GM12801 (cell line): Measurements from ENCODE around the gene SLC22A4.

ENCODE experiments used
- TF ChIP-seq, protein P1 (sequence below): IDR thresholded peaks from one replicate; pipeline ENCODE4 v1.5.1; 2011; ENCODE audit warnings: control low read depth; ENCODE audit not compliant: insufficient read length; ENCODE audit errors: extremely low read depth

SLC22A4 gene

DNA sequence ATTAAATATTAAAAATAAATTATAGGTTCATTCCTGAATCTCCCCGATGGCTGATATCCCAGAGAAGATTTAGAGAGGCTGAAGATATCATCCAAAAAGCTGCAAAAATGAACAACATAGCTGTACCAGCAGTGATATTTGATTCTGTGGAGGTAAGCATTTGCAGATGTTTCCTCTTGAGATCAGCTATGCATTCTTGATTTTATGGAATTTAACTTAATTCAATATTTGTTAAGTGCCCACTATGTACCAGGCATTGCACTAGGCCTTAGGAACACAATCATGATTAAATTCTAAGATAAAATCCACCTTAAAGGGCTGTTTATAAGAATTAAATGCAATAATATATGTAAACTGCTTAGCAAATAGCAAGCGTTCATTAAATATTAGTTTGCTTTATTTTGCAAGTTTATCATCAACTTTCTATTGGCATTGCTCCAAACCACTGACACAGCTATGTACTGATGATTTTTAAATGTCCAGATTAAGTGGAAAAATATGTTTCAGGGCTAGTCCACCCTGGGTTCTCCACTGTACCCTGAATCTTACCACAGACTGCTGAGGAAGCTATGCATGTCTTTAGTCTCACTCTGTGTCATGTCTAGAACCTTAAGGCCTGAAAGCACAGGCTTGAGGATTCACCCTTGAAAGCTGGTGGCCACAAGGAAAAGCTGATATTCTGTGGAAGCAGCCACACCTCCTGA lies 33.2 kb downstream of the SLC22A4 start:
- TF ChIP-seq, protein P1, sequence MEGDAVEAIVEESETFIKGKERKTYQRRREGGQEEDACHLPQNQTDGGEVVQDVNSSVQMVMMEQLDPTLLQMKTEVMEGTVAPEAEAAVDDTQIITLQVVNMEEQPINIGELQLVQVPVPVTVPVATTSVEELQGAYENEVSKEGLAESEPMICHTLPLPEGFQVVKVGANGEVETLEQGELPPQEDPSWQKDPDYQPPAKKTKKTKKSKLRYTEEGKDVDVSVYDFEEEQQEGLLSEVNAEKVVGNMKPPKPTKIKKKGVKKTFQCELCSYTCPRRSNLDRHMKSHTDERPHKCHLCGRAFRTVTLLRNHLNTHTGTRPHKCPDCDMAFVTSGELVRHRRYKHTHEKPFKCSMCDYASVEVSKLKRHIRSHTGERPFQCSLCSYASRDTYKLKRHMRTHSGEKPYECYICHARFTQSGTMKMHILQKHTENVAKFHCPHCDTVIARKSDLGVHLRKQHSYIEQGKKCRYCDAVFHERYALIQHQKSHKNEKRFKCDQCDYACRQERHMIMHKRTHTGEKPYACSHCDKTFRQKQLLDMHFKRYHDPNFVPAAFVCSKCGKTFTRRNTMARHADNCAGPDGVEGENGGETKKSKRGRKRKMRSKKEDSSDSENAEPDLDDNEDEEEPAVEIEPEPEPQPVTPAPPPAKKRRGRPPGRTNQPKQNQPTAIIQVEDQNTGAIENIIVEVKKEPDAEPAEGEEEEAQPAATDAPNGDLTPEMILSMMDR = no peak

DNA sequence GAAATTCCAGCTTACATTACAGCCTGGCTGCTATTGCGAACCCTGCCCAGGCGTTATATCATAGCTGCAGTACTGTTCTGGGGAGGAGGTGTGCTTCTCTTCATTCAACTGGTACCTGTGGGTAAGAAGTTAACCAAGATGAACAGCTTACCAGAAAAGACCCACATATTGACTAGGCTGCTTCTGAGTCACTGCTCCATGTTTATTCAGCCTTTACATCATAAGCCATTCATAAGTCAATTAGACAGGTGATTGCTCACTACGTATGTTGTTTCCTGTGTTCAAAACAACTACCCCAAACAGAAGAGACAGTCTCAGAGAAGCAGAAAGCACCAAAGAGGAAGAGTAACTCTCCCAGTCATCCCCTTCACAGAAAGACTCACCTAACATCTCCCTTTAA lies 40.6 kb downstream of the SLC22A4 start:
- TF ChIP-seq, protein P1 = no peak

DNA sequence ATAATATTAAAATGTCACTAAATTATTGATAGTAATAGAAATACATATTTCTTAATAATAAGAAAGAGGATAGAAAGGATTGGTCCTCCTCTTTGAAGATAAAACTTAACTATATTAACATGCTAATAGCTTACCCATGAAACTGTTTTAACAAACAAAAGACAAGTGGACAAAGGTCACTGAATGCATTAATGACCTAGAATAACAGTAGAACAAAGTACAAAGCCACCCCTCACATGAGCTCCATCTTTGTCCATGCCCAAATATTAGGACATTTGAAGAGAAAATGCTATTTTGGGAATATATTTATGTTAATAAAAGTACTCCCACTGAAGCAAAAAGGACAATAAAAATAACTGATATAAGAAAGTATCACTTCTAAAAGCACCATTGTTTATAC lies 41.2 kb downstream of the SLC22A4 start:
- TF ChIP-seq, protein P1 = no peak

DNA sequence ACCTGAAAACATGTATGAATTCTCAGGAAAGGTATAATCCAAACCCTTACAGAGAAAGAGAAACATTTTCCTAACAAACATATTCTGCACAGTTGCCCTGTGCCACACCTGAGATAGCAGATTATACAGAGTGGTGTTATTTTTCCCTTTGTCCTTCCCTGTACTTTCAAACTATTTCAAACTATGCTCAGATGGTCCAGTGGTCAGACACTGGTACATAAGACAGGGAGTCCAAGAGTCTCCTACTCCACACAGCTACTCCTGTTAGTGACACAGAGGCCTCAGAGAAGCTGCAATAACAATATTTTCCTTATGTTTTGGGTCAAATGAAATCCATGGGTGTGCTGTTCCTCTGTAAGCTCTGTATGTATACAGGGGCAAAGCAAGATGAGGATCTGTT lies 45.3 kb downstream of the SLC22A4 start:
- TF ChIP-seq, protein P1 = no peak

DNA sequence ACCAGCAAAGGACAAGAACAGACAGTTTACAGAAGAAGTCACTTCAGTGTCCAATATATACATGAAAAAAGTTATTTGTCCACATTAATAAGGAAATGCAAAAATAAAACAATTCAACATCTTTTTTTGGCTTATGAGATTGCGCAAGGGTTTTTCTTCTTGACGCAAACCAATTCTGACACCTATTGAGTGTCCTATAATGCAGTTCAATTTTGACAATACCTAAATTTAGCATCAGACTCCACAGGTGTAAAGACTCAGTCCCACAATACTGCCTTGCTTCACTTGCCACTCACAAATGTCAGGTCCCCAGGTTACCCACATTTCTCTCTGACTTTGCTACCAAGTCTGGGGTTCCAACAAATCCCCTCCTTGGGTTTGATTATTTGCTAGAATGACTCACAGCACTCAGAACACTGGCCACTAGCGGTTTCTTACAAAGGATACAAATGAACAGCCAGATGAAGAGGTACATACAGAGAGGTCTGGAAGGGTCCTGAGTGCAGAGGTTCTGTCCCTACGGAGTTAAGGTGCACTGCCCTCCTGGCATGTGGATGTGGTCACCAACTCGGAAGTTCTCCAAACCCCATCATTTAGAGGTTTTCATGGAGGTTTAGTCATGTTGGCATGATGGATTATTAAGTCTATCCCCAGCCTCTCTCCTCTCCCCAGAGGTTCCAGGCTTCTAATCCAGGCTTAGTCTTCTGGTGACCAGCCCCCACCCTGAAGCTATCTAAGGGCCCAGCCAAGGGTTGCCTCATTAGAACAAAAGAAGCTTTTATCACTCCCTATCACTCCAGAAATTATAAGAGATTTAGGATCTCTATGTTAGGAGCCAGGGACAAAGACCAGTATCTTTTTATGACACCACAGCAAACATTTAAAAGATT lies 48.3 kb downstream of the SLC22A4 start:
- TF ChIP-seq, protein P1 = no peak

DNA sequence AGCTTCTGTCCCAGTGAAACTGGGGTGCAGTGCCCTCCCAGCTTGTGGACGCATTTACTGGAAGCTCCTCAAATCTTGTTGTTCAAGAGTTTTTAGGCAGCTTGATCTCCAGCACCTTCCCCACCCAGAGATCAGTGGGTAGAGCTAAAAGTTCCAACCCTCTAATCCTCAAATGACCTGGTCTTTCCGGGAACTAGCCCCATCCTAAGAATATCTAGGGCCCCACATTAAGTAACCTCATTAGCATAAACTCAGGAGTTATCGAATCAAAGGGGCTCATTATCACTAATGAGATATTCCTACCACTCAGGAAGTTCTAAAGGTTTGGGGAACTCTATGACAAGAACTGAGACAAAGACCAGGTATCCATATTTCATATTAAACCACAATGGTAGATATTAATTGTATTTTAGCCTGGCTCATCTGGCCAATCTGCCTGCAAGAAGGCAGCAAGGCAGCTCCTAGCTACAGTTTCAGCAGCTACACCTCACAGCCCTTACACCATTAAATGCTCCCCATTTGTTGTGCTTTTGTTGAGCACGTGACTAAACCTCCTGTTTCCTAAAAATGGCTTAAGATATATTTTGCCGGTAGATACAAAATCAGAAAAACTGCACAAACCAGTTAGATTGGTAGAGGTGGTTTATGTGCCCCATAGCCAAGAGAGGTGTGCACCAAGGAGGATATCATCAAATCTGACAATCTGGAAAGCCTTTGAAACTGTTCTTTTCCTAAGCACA lies 50.8 kb downstream of the SLC22A4 start:
- TF ChIP-seq, protein P1 = no peak

DNA sequence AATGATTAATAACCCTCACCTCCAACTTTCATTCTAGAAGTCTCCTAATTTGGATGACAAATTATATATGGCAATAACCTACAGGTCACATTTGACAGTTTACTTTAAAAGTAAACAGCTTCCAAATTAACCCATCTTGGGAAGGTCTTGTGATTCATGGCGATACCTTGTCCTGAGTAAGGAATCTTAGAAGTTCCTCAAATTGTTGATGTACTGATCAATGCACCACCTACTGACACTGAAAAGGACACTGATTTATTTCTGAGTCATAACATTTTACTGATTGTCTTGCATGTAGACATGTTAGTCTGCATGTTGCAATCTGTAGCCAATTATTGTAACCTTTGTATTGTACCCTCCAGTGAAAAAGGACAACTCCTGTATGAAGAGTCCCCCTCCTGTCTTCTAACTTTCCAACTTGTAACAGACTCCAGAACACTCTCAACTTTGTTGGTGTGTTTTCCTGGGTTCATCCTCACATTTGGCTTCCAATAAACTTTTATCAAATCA lies 59.3 kb downstream of the SLC22A4 start:
- TF ChIP-seq, protein P1 = no peak
